ENCODE data around the gene TEX11.

DNA sequence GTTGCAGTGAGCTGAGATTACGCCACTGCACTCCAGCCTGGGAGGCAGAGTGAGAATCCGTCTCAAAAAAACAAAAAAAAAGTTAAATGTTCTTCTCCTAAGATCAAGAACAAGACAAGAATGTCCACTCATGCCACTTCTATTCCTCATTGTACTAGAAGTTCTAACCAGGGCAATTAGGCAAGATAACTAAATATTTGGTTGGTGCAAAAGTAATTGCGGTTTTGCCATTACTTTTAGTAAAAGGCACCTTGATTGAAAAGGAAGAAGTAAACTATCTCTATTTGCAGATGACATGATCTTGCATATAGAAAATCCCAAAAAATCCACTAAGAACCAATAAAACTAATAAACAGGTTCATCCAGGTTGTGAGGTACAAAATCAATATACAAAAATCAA is 46.4 kb upstream of the TEX11 start:
- TF ChIP-seq, protein P1, sequence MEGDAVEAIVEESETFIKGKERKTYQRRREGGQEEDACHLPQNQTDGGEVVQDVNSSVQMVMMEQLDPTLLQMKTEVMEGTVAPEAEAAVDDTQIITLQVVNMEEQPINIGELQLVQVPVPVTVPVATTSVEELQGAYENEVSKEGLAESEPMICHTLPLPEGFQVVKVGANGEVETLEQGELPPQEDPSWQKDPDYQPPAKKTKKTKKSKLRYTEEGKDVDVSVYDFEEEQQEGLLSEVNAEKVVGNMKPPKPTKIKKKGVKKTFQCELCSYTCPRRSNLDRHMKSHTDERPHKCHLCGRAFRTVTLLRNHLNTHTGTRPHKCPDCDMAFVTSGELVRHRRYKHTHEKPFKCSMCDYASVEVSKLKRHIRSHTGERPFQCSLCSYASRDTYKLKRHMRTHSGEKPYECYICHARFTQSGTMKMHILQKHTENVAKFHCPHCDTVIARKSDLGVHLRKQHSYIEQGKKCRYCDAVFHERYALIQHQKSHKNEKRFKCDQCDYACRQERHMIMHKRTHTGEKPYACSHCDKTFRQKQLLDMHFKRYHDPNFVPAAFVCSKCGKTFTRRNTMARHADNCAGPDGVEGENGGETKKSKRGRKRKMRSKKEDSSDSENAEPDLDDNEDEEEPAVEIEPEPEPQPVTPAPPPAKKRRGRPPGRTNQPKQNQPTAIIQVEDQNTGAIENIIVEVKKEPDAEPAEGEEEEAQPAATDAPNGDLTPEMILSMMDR (IDR thresholded peaks at IDR 0.05), result no peak
- no peak for TF ChIP-seq POLR2A (IDR thresholded peaks at IDR 0.05)

All from esophagus squamous epithelium (tissue), 4 donors.